MCF 10A (cell line): ENCODE results near the gene OR11H6. TPM values are rescaled to one million over a fixed set of nuclear protein-coding genes. Genes with fewer than 3 reads are reported as not detected.
"Not testable (repeated sequence)": the region's sequence is repeated elsewhere in the genome, so short reads cannot be mapped to it uniquely, and the experiment has no call there.

ENCODE experiments used
- BruUV-seq: library from RNA; stranded (reverse); fragments of 400-500 nt; replicated peaks from 2 replicates; lab custom pipeline; 2021; lab: Mats Ljungman, UMichigan
- CTCF ChIA-PET: fragments of 300-600 bp; sonication (Branson Sonifier 250); formaldehyde crosslinking; extraction: SDS; loops from one replicate; lab custom pipeline; 2021; ENCODE audit warnings: antibody characterized with exemption, inconsistent platforms; lab: Yijun Ruan, JAX
- POLR2A ChIA-PET: fragments of 300-600, 350-650 bp; sonication (Branson Sonifier 250); formaldehyde crosslinking; extraction: SDS; loops from one replicate; lab custom pipeline; 2020; ENCODE audit warnings: antibody characterized with exemption, inconsistent platforms; lab: Yijun Ruan, JAX
- DNase-seq: peaks from one replicate; pipeline ENCODE4 v3.0.0-alpha.2; 2018; ENCODE audit not compliant: unreplicated experiment
- H3K27ac Mint-ChIP-seq: one replicate; pipeline ENCODE4 v1.8.0; 2022; ENCODE audit warnings: mild to moderate bottlenecking, low read depth, mixed read lengths; ENCODE audit not compliant: unreplicated experiment
- H3K27me3 Mint-ChIP-seq: one replicate; pipeline ENCODE4 v1.8.0; 2022; ENCODE audit warnings: mixed read lengths; ENCODE audit not compliant: insufficient read depth, unreplicated experiment
- H3K36me3 Mint-ChIP-seq: one replicate; pipeline ENCODE4 v1.8.0; 2022; ENCODE audit warnings: mild to moderate bottlenecking, moderate library complexity, mixed read lengths; ENCODE audit not compliant: insufficient read depth, unreplicated experiment
- H3K4me1 Mint-ChIP-seq: one replicate; pipeline ENCODE4 v1.8.0; 2022; ENCODE audit warnings: mixed read lengths; ENCODE audit not compliant: insufficient read depth, unreplicated experiment
- H3K4me3 Mint-ChIP-seq: one replicate; pipeline ENCODE4 v1.8.0; 2022; ENCODE audit warnings: mild to moderate bottlenecking, moderate library complexity, mixed read lengths; ENCODE audit not compliant: unreplicated experiment
- H3K9me3 Mint-ChIP-seq: one replicate; pipeline ENCODE4 v1.8.0; 2022; ENCODE audit warnings: mixed read lengths; ENCODE audit not compliant: unreplicated experiment
- CTCF ChIP-seq: fragments of 200-600 bp; IDR thresholded peaks from one replicate; pipeline ENCODE4 v1.8.0; 2022; ENCODE audit warnings: antibody characterized with exemption, mild to moderate bottlenecking; ENCODE audit not compliant: unreplicated experiment
- intact Hi-C: fragments of 100-400 bp; cut with micrococcal nuclease; formaldehyde crosslinking; loops from 2 replicates; pipeline ENCODE4 v1.14.1; 2022
- total RNA-seq: library from RNA; stranded (reverse); gene quantifications from 2 replicates; pipeline ENCODE4 v1.2.3, GENCODE V29; 2022

The OR11H6 gene
- total RNA-seq, 1 experiment from 2014 or later = not detected

DNA sequence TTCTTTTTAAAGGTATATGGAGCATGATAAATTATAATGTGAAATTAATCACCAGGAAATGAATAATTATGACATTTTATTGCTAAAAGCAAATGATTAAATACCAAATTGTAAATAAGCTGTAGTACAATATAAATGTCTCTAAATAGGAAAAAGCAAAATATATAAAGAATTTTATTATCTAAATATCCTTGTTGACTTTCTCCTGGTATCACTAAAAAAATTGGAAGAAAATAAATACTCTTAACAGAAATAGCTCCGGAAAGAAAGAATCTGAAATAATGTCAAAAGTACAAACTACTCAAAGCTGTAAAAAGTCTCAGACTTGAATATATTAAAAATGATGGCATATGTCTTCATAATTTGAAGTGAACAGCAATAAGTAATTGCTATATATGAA lies 5.2 kb downstream of the OR11H6 start, which contains the start of gene OR11H7:
Gene OR11H7 (plus strand): TSS at position 301 of the 400 bp plus-strand sequence.
- no peaks in the 10 kb centered on the region for H3K4me1 Mint-ChIP-seq
- no peak for DNase-seq
- POLR2A ChIA-PET = no interaction called here
- intact Hi-C loops = no loop called here
- CTCF ChIA-PET = interaction anchor here (0.6 kb wide), 1 partner anchor 20 kb away, joined by 4 read pairs; no protein-coding TSS in a partner anchor
- no peak within 1 kb of the TSS for H3K4me3 Mint-ChIP-seq
- no peak for TF ChIP-seq CTCF
- H3K27ac Mint-ChIP-seq = no peak within 1 kb of the TSS
- H3K9me3 Mint-ChIP-seq = no peaks in the 10 kb centered on the region
- H3K36me3 Mint-ChIP-seq = no peaks in the 10 kb centered on the region
- no TSS peak for BruUV-seq
- peaks cover 34% of the 10 kb centered on the region for H3K27me3 Mint-ChIP-seq

DNA sequence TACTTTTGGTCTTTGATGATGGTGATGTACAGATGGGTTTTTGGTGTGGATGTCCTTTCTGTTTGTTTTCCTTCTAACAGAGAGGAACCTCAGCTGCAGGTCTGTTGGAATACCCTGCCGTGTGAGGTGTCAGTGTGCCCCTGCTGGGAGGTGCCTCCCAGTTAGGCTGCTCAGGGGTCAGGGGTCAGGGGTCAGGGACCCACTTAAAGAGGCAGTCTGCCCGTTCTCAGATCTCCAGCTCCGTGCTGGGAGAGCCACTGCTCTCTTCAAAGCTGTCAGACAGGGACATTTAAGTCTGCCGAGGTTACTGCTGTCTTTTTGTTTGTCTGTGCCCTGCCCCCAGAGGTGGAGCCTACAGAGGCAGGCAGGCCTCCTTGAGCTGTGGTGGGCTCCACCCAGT lies 11.9 kb downstream of the OR11H6 start:
- H3K36me3 Mint-ChIP-seq, POLR2A ChIA-PET, H3K9me3 Mint-ChIP-seq, intact Hi-C loops, H3K4me3 Mint-ChIP-seq, BruUV-seq, H3K27ac Mint-ChIP-seq, H3K4me1 Mint-ChIP-seq, H3K27me3 Mint-ChIP-seq, DNase-seq: not testable (repeated sequence)
- CTCF ChIA-PET = interaction anchor here (0.6 kb wide), 1 partner anchor 116 kb away, joined by 4 read pairs; no protein-coding TSS in a partner anchor

- Mint-ChIP-seq H3K27me3 (no peaks in the 10 kb centered on the region), H3K27ac (no peak overlapping the region), H3K4me3 (no peak overlapping the region), H3K36me3 (no peaks in the 10 kb centered on the region), H3K9me3 (peaks cover 8% of the 10 kb centered on the region), H3K4me1 (no peaks in the 10 kb centered on the region)
- intact Hi-C loops = loop anchor here (10.0 kb wide), 1 partner anchor 363 kb away; no protein-coding TSS in a partner anchor
- BruUV-seq = no TSS peak
- POLR2A ChIA-PET = no interaction called here
- peak; percentile 30 for TF ChIP-seq CTCF
- CTCF ChIA-PET = interaction anchor here (0.6 to 1.1 kb wide), 7 partner anchors 10 to 743 kb away, joined by 3 to 6 read pairs (median 5); no protein-coding TSS in a partner anchor
- peak; percentile 55 for DNase-seq
Observed at GRCh38 chr14:20247646-20248246, 24.2 kb downstream of the OR11H6 start.

GRCh38 chr14:20262642-20263128 lies 39.2 kb downstream of the OR11H6 start:
- intact Hi-C loops = no loop called here

GRCh38 chr14:20264361-20264760 lies 40.9 kb downstream of the OR11H6 start:
- H3K36me3 Mint-ChIP-seq, H3K27me3 Mint-ChIP-seq, POLR2A ChIA-PET, H3K9me3 Mint-ChIP-seq, BruUV-seq, H3K27ac Mint-ChIP-seq, intact Hi-C loops, CTCF ChIA-PET, H3K4me3 Mint-ChIP-seq: not testable (repeated sequence)
- peak; percentile 37 for DNase-seq
- H3K4me1 Mint-ChIP-seq = peaks cover 19% of the 10 kb centered on the region

More at GRCh38 chr14:20262642-20263128, 39.2 kb downstream of the OR11H6 start:
- Mint-ChIP-seq H3K4me1 (peaks cover 19% of the 10 kb centered on the region), H3K4me3 (no peak overlapping the region), H3K36me3 (no peaks in the 10 kb centered on the region), H3K9me3 (no peaks in the 10 kb centered on the region), H3K27me3 (no peaks in the 10 kb centered on the region), H3K27ac (peak overlapping the region; percentile 57)
- TF ChIP-seq CTCF = no peak
- peak; percentile 89 for DNase-seq
- POLR2A ChIA-PET = no interaction called here
- no TSS peak for BruUV-seq
- CTCF ChIA-PET = interaction anchor here (0.6 kb wide), 1 partner anchor 130 kb away, joined by 3 read pairs; no protein-coding TSS in a partner anchor
